Thyroid gland (tissue), 4 donors: ENCODE data around the gene FLII. TPM values are rescaled to one million over a fixed set of nuclear protein-coding genes. Genes with fewer than 3 reads are reported as not detected.

Source experiments
- DNase-seq, 2 donors: peaks; one replicate each; pipeline ENCODE4 v3.0.0-alpha.2; 2019
- H3K27ac ChIP-seq, 3 donors: fragments of 200-600 bp; sonication (generic); 1 replicate in 2 of 3; 2 replicates in 1 of 3; pipeline ENCODE4 v1.5.1; 2016 to 2019; ENCODE audit warnings: mild to moderate bottlenecking in 1 of 3, moderate library complexity in 1 of 3
- H3K27me3 ChIP-seq: fragments of 200-600 bp; sonication (generic); one replicate; pipeline ENCODE4 v1.5.1; 2019
- H3K36me3 ChIP-seq, 2 donors: fragments of 200-600 bp; sonication (generic); one replicate each; pipeline ENCODE4 v1.5.1; 2016 to 2019
- H3K4me1 ChIP-seq, 2 donors: fragments of 200-600 bp; sonication (generic); one replicate each; pipeline ENCODE4 v1.5.1; 2017 to 2019
- H3K4me3 ChIP-seq, 3 donors: fragments of 200-600 bp; sonication (generic); replicated peaks in 1 of 3; 1 replicate in 2 of 3; 2 replicates in 1 of 3; pipeline ENCODE4 v1.5.1; 2016; ENCODE audit warnings: mild to moderate bottlenecking in 1 of 3
- H3K9me3 ChIP-seq: fragments of 200-600 bp; sonication (generic); one replicate; pipeline ENCODE4 v1.5.1; 2017
- POLR2A ChIP-seq, 2 donors: fragments of 450-650 bp; IDR thresholded peaks; one replicate each; pipeline ENCODE4 v1.6.1; 2017; ENCODE audit warnings: antibody characterized with exemption in 2 of 2, mild to moderate bottlenecking in 2 of 2, moderate library complexity in 1 of 2
- WGBS, 2 donors: methylation state at CpG; one replicate each; pipeline ENCODE4 v1.1.5; 2017; 5-methylcytosine and 5-hydroxymethylcytosine counted together
- intact Hi-C: fragments of 100-400 bp; cut with DNase I; formaldehyde crosslinking; loops from one replicate; pipeline ENCODE4 v1.15.1; 2023
- total RNA-seq, 4 donors: library from RNA; depleted of rRNA; stranded (reverse); fragments of >200 nt; gene quantifications; one replicate each; pipeline ENCODE4 v1.2.3, GENCODE V29; 2016
- TF ChIP-seq, protein P1 (sequence below), 6 experiments: fragments of 200-600 bp in 3 of 6; fragments of 450-650 bp in 3 of 6; sonication (generic) in 3 of 6; IDR thresholded peaks; one replicate each; pipeline ENCODE4 v1.5.1; 2016 to 2019; ENCODE audit warnings: antibody characterized with exemption in 6 of 6, mild to moderate bottlenecking in 2 of 6, inconsistent platforms in 1 of 6, moderate library complexity in 1 of 6

The FLII gene
- total RNA-seq, 4 donors from 2014 or later = 231 to 259 (median 241) TPM

DNA sequence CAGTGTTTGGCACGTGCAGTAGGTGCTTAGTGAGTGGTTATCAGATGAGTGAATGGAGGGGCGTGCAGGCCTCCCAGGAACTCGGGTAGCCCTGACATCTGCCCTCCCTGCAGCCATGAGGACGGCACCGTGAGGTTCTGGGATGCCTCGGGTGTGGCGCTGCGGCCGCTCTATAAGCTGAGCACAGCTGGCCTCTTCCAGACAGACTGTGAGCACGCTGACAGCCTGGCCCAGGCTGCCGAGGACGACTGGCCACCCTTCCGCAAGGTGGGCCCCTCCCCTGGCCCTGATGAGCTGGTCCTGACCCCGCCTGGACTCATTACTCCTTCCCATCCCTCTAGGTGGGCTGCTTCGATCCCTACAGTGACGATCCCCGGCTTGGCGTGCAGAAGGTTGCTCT is 22.0 kb downstream of the FLII start:
- TF ChIP-seq, protein P1, sequence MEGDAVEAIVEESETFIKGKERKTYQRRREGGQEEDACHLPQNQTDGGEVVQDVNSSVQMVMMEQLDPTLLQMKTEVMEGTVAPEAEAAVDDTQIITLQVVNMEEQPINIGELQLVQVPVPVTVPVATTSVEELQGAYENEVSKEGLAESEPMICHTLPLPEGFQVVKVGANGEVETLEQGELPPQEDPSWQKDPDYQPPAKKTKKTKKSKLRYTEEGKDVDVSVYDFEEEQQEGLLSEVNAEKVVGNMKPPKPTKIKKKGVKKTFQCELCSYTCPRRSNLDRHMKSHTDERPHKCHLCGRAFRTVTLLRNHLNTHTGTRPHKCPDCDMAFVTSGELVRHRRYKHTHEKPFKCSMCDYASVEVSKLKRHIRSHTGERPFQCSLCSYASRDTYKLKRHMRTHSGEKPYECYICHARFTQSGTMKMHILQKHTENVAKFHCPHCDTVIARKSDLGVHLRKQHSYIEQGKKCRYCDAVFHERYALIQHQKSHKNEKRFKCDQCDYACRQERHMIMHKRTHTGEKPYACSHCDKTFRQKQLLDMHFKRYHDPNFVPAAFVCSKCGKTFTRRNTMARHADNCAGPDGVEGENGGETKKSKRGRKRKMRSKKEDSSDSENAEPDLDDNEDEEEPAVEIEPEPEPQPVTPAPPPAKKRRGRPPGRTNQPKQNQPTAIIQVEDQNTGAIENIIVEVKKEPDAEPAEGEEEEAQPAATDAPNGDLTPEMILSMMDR (IDR thresholded peaks at IDR 0.05) = no peak
- no peak for TF ChIP-seq POLR2A (IDR thresholded peaks at IDR 0.05)
- no peak for DNase-seq
- H3K27ac ChIP-seq = no peak overlapping the region
- WGBS, 2 donors = 92 to 93% methylated on average over 11 to 17 of the region's 18 CpGs
- no peaks in the 10 kb centered on the region for H3K9me3 ChIP-seq
- H3K27me3 ChIP-seq = no peaks in the 10 kb centered on the region
- H3K4me3 ChIP-seq = no peak overlapping the region
- no peaks in the 10 kb centered on the region for H3K4me1 ChIP-seq
- peaks cover 5 to 10% of the 10 kb centered on the region in 2 donors for H3K36me3 ChIP-seq
- intact Hi-C loops = no loop called here

DNA sequence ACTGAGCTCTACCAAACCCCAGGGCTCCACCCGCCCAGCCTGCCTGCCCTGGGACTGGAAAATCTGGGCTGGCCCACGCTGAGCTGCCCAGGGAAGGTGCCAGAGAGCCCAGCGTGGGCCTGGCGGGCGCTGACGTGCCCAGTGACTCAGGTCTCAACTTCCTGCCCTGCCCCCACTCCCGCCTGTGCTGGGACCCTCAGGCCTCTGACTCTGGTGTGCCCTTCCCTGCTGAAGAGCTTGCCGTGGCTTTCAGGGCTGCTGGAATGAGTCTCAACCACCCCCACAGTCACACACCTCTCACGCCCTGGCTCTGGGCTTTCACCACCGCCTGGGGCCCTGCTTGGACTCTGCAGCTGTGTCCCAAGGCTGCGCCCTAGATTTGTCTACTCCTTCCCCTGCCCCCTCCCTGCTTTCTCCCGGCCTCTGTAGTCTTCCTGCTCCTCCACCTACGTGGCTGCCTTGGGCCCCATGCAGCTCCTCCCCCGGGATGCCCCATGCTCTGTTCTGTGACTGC is 22.7 kb downstream of the FLII start:
- H3K4me1 ChIP-seq = no peaks in the 10 kb centered on the region
- TF ChIP-seq, protein P1 (IDR thresholded peaks at IDR 0.05) = no peak
- TF ChIP-seq POLR2A (IDR thresholded peaks at IDR 0.05) = no peak
- WGBS, 2 donors = 88 to 90% methylated on average over 8 to 14 of the region's 14 CpGs
- no peak overlapping the region for H3K4me3 ChIP-seq
- H3K36me3 ChIP-seq = peaks cover 5 to 10% of the 10 kb centered on the region in 2 donors
- no peak for DNase-seq
- no peaks in the 10 kb centered on the region for H3K27me3 ChIP-seq
- H3K9me3 ChIP-seq = no peaks in the 10 kb centered on the region
- intact Hi-C loops = no loop called here
- H3K27ac ChIP-seq = no peak overlapping the region

- TF ChIP-seq, protein P1 (IDR thresholded peaks at IDR 0.05) = no peak
- no peak for TF ChIP-seq POLR2A (IDR thresholded peaks at IDR 0.05)
- H3K27ac ChIP-seq = no peak overlapping the region
- peaks cover 5 to 10% of the 10 kb centered on the region in 2 donors for H3K36me3 ChIP-seq
- WGBS, 2 donors = 97 to 98% methylated on average over 9 to 13 of the region's 22 CpGs
- H3K4me1 ChIP-seq = no peaks in the 10 kb centered on the region
- H3K4me3 ChIP-seq = no peak overlapping the region
- intact Hi-C loops = no loop called here
- H3K27me3 ChIP-seq = no peaks in the 10 kb centered on the region
- no peaks in the 10 kb centered on the region for H3K9me3 ChIP-seq
- DNase-seq = no peak
Measured at GRCh38 chr17:18234853-18235380, 23.6 kb downstream of the FLII start.

GRCh38 chr17:18233803-18234518 is 24.6 kb downstream of the FLII start:
- TF ChIP-seq, protein P1 (IDR thresholded peaks at IDR 0.05) = no peak
- TF ChIP-seq POLR2A (IDR thresholded peaks at IDR 0.05) = no peak
- Histone ChIP-seq H3K4me1 (no peaks in the 10 kb centered on the region), H3K27me3 (no peaks in the 10 kb centered on the region), H3K9me3 (no peaks in the 10 kb centered on the region), H3K36me3 (peaks cover 5 to 10% of the 10 kb centered on the region in 2 donors), H3K4me3 (no peak overlapping the region), H3K27ac (no peak overlapping the region)
- intact Hi-C loops = no loop called here
- DNase-seq = no peak
- WGBS, 2 donors = 97 to 100% methylated on average over 3 to 13 of the region's 22 CpGs

- Histone ChIP-seq H3K4me3 (no peak overlapping the region), H3K9me3 (no peaks in the 10 kb centered on the region), H3K4me1 (peaks cover 4 to 5% of the 10 kb centered on the region in 2 donors), H3K27ac (no peak overlapping the region), H3K36me3 (peaks cover 5 to 10% of the 10 kb centered on the region in 2 donors), H3K27me3 (no peaks in the 10 kb centered on the region)
- 63 to 72% methylated on average over 9 of the region's 9 CpGs for WGBS, 2 donors
- intact Hi-C loops = no loop called here
- TF ChIP-seq POLR2A (IDR thresholded peaks at IDR 0.05) = no peak
- TF ChIP-seq, protein P1 (IDR thresholded peaks at IDR 0.05) = no peak
- DNase-seq = no peak
Measured at GRCh38 chr17:18231164-18231563, 27.4 kb downstream of the FLII start.
